Tibial nerve (tissue), 4 donors: ENCODE measurements around the gene SIK2. TPM values are rescaled to one million over a fixed set of nuclear protein-coding genes. Genes with fewer than 3 reads are reported as not detected.

Experiments used
- DNase-seq, 2 donors: peaks; one replicate each; pipeline ENCODE4 v3.0.0-alpha.2; 2019; ENCODE audit warnings: low spot score in 2 of 2
- H3K27ac ChIP-seq, 4 donors: fragments of 200-600 bp; sonication (generic) in 3 of 4; one replicate each; pipeline ENCODE4 v1.5.1; 2017 to 2019; ENCODE audit warnings: mild to moderate bottlenecking in 1 of 4
- H3K27me3 ChIP-seq, 2 donors: fragments of 200-600 bp; sonication (generic) in 1 of 2; one replicate each; pipeline versions ENCODE4 v1.5.1 to v1.6.0; 2017 to 2019
- H3K36me3 ChIP-seq, 3 donors: fragments of 200-600 bp; sonication (generic); one replicate each; pipeline ENCODE4 v1.5.1; 2018 to 2019
- H3K4me1 ChIP-seq, 4 donors: fragments of 200-600 bp; sonication (generic) in 3 of 4; one replicate each; pipeline ENCODE4 v1.5.1; 2017 to 2019
- H3K4me3 ChIP-seq, 4 donors: fragments of 200-600 bp; sonication (generic) in 3 of 4; one replicate each; pipeline ENCODE4 v1.5.1; 2017 to 2019; ENCODE audit warnings: mild to moderate bottlenecking in 1 of 4, moderate library complexity in 1 of 4
- H3K9me3 ChIP-seq, 4 donors: fragments of 200-600 bp; sonication (generic) in 3 of 4; one replicate each; pipeline ENCODE4 v1.5.1; 2017 to 2019
- CTCF ChIP-seq, 5 experiments: fragments of 200-600 bp in 3 of 5; fragments of 450-650 bp in 2 of 5; sonication (generic) in 3 of 5; IDR thresholded peaks; one replicate each; pipeline ENCODE4 v1.5.1; 2016 to 2019; ENCODE audit warnings: antibody characterized with exemption in 5 of 5, mild to moderate bottlenecking in 3 of 5, moderate library complexity in 2 of 5
- EP300 ChIP-seq, 2 donors: sonication (generic); formaldehyde crosslinking; IDR thresholded peaks; one replicate each; pipeline ENCODE4 v1.6.1; 2017; ENCODE audit warnings: antibody characterized with exemption in 2 of 2, mild to moderate bottlenecking in 1 of 2
- POLR2A ChIP-seq, 2 donors: fragments of 450-650 bp; IDR thresholded peaks; one replicate each; pipeline ENCODE4 v1.6.1; 2017; ENCODE audit warnings: antibody characterized with exemption in 2 of 2, mild to moderate bottlenecking in 2 of 2, moderate library complexity in 2 of 2
- WGBS, 2 donors: methylation state at CpG; one replicate each; pipeline ENCODE4 v1.1.5; 2018; 5-methylcytosine and 5-hydroxymethylcytosine counted together
- total RNA-seq, 4 donors: library from RNA; depleted of rRNA; stranded (reverse); fragments of >200 nt; gene quantifications; one replicate each; pipeline ENCODE4 v1.1.0, GENCODE V29; 2016

The SIK2 gene
- total RNA-seq, result 10 to 100 TPM; 19.7 to 27.6 (median 24.1) TPM

GRCh38 chr11:111601979-111602864, at the start of gene SIK2:
TSS of gene SIK2 (plus strand) at chr11:111602449. CDS start at chr11:111602564, 115 bp downstream.
- Histone ChIP-seq H3K9me3 (no peaks in the 10 kb centered on the region), H3K4me3 (peak within 1 kb of the TSS; percentile 69 to 96 (median 81)), H3K4me1 (peaks cover 0 to 57% (median 13%) of the 10 kb centered on the region in 4 donors), H3K27me3 (no peaks in the 10 kb centered on the region), H3K36me3 (no peaks in the 10 kb centered on the region), H3K27ac (peak within 1 kb of the TSS; percentile 97 to 99 (median 98))
- DNase-seq, result peak; percentile 88 to 89
- 1% methylated on average over 51 to 55 of the region's 100 CpGs for WGBS, 2 donors
- TF ChIP-seq EP300 (IDR thresholded peaks at IDR 0.05), result peak in 1 of 2 donors; percentile 98
- TF ChIP-seq POLR2A (IDR thresholded peaks at IDR 0.05), result peak in 1 of 2 donors; percentile 50
- TF ChIP-seq CTCF (IDR thresholded peaks at IDR 0.05), result peak; percentile 83 to 99 (median 95)

GRCh38 chr11:111554532-111554931, 47.7 kb upstream of the SIK2 start:
- peaks cover 0 to 7% (median 0%) of the 10 kb centered on the region in 4 donors for H3K4me1 ChIP-seq
- TF ChIP-seq POLR2A (IDR thresholded peaks at IDR 0.05) (no peak), CTCF (IDR thresholded peaks at IDR 0.05) (no peak), EP300 (IDR thresholded peaks at IDR 0.05) (no peak)
- no peak for DNase-seq
- H3K36me3 ChIP-seq, result peaks cover 0 to 21% (median 0%) of the 10 kb centered on the region in 3 donors
- H3K27me3 ChIP-seq, result no peaks in the 10 kb centered on the region
- no peak overlapping the region for H3K27ac ChIP-seq
- no peak overlapping the region for H3K4me3 ChIP-seq
- peaks cover 0 to 7% (median 0%) of the 10 kb centered on the region in 4 donors for H3K9me3 ChIP-seq

- Histone ChIP-seq H3K9me3 (peaks cover 0 to 7% (median 0%) of the 10 kb centered on the region in 4 donors), H3K27me3 (no peaks in the 10 kb centered on the region), H3K27ac (no peak overlapping the region), H3K4me3 (no peak overlapping the region), H3K36me3 (peaks cover 0 to 20% (median 0%) of the 10 kb centered on the region in 3 donors), H3K4me1 (peaks cover 0 to 7% (median 0%) of the 10 kb centered on the region in 4 donors)
- TF ChIP-seq CTCF (IDR thresholded peaks at IDR 0.05) (no peak), EP300 (IDR thresholded peaks at IDR 0.05) (no peak), POLR2A (IDR thresholded peaks at IDR 0.05) (no peak)
- no peak for DNase-seq
Observed at GRCh38 chr11:111555255-111555654, 47.0 kb upstream of the SIK2 start.

GRCh38 chr11:111557425-111558111, 44.7 kb upstream of the SIK2 start:
- 41 to 48% methylated on average over 5 of the region's 5 CpGs for WGBS, 2 donors
- H3K9me3 ChIP-seq, result peaks cover 0 to 7% (median 0%) of the 10 kb centered on the region in 4 donors

More at GRCh38 chr11:111557425-111558111, 44.7 kb upstream of the SIK2 start:
- Histone ChIP-seq H3K36me3 (peaks cover 0 to 20% (median 0%) of the 10 kb centered on the region in 3 donors), H3K27me3 (no peaks in the 10 kb centered on the region), H3K4me1 (peaks cover 0 to 11% (median 0%) of the 10 kb centered on the region in 4 donors), H3K4me3 (no peak overlapping the region), H3K27ac (peak overlapping the region; percentile 6 to 76 (median 34))
- TF ChIP-seq CTCF (IDR thresholded peaks at IDR 0.05), result no peak
- no peak for TF ChIP-seq POLR2A (IDR thresholded peaks at IDR 0.05)
- no peak for TF ChIP-seq EP300 (IDR thresholded peaks at IDR 0.05)
- no peak for DNase-seq
